ENCODE results near the gene RAD9B. TPM values are rescaled to one million over a fixed set of nuclear protein-coding genes. Genes with fewer than 3 reads are reported as not detected.
"Not testable (repeated sequence)": the region's sequence is repeated elsewhere in the genome, so short reads cannot be mapped to it uniquely, and the experiment has no call there.

RAD9B gene
- total RNA-seq (2014; rRNA removed; shearing (Covaris generic)): 0.41 TPM in 1 of 2 replicates, not detected in the other

DNA sequence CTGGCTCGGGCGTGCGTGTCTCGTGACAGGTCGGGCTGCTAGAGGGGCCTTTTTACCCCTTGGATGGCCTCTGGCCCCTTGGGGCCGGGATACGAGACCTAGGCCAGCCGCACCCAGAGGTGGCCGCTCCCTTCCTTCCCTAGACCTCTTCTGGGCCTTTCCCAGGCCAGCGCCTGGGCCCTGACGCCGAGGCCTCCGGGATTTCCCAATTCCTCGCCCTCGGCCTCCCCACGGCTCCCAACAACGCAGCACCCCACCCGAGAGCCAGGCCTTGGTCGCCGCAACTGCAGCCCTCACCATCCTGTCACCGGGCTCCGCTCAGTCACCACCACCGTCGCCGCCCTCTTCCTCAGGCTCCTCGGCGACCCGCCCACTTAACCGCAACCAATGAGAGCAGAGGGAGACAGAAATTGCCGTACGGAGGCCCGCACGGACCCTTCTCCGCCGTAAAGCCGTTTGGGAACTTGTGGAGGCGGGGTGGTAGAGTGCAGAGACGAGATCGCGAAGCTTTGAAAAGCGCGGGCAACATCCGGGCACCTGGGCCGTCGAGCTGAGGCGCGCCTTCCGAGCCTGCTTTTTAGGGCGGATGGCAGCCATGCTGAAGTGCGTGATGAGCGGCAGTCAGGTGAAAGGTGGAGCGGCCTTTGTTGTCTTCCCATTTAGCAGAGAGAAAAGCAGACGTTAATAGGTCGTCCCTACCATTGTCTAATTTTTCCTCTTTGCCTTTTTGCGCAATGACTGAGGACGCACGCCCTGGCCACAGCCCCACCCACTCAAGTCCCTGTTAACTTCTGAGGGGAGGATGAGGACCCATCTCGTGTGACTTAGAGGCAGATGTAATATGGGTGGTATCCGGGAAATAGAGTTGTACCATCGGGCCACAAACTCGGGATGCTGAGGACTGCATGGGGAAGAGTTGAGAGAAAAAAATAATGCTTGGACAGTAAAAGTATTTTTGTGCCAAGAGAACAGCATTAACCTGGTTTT is at the start of gene RAD9B, which contains the start of gene VPS29:
Gene RAD9B, plus strand, starts transcription at position 580 of the 987 bp plus-strand sequence. Its CDS starts 7 bp downstream, at position 587.
Gene VPS29, minus strand, starts transcription at position 360 of the 987 bp plus-strand sequence. Its CDS starts 60 bp downstream, at position 300.
- DNase-seq (ENCODE audit: low spot score): peak; percentile 96
- in situ Hi-C loops (cut with HindIII; ENCODE audit: low sequenced_read_pairs): loop anchor here (5.0 kb wide), 1 partner anchor 35 kb away; the partner anchor contains the start of genes FAM216A and GPN3

DNA sequence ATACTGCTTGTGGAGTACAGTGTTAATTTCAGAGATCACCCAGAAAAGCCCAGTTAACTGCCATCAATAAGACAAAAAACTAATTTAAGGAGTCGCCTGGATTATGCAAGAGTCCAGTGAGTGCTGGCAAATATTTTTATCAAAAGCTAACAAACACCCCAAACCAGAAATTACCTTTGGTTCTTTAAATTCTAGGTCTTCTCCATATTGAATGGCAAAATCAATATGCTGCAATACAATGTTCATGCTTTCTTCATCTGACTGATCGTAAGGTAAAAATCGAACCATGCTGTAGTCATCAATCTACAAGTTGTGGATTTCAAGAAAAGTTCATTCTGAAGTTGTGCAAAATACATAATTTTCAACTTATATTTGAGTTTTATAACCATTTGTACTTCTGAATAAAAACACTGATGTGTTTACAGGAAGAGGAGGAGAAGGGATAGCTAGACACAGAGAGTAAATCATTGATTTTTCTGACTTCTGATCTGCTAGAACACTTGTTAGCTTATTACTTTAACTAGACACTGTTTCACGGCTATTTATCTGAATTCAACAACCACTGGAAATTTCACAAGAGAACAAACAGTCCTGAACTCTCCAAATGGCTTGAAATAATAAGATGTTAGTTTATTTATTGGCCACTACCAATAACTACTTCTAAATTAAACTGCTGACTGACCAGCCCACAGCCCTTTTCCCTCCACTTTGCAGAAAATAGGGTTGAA is 48.4 kb upstream of the RAD9B start:
- in situ Hi-C loops (cut with HindIII; ENCODE audit: low sequenced_read_pairs): no loop called here
- DNase-seq (ENCODE audit: low spot score): no peak

DNA sequence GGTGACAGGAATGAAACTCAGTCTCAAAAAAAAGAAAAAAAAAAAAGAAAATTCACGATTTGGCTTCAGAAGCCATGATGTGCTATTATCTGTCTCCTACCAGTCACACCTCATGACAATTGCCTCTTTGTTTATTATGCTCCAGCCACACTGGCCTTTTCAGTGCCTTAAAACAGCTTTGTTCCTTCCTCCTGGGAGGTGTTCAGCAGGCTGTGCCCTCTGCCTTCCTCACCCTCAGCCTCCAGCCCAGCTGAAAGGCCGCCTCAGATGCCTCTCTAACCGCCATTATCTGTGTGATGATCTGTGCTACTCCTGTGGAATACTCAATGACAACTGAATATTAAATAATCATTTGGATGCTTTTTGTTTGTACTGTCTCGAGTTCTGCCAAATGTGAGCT is 43.4 kb upstream of the RAD9B start:
- no peak for DNase-seq (ENCODE audit: low spot score)
- in situ Hi-C loops (cut with HindIII; ENCODE audit: low sequenced_read_pairs): no loop called here

DNA sequence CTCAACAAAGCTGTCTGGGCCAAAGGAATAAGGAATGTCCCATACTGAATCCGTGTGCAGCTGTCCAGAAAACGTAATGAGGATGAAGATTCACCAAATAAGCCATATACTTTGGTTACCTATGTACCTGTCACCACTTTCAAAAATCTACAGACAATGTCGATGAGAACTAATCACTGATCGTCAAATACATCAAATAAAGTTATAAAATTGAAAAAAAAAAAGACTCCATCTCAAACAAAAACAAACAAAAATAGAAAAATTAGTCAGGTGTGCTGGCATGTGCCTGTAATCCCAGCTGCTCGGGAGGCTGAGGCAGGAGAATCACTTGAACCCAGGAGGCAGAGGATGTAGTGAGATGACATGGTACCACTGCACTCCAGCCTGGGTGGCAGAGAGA is 40.9 kb upstream of the RAD9B start:
- in situ Hi-C loops (cut with HindIII; ENCODE audit: low sequenced_read_pairs); DNase-seq (ENCODE audit: low spot score): not testable (repeated sequence)

DNA sequence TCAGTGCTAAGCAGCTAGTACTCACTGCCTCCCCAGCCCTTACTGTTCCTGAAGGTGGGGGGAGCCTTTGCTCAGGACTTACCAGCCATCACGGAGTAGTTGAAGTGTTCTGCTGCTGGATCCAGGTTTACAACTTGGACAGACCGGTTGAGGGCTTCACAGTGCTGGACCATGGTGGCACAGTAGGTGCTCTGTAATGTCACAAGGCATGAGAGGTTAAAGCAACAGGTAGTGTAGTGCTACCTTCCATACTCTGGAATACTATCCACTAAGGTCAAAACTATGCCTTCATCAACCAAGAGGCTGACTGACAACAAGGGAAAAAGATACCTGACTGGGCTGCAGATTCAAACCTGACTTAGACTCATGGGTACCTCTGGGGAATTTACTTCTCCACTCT is 37.1 kb upstream of the RAD9B start:
- in situ Hi-C loops (cut with HindIII; ENCODE audit: low sequenced_read_pairs): loop anchor here (5.0 kb wide), 1 partner anchor 37 kb away; the partner anchor contains the start of genes RAD9B and VPS29
- no peak for DNase-seq (ENCODE audit: low spot score)

DNA sequence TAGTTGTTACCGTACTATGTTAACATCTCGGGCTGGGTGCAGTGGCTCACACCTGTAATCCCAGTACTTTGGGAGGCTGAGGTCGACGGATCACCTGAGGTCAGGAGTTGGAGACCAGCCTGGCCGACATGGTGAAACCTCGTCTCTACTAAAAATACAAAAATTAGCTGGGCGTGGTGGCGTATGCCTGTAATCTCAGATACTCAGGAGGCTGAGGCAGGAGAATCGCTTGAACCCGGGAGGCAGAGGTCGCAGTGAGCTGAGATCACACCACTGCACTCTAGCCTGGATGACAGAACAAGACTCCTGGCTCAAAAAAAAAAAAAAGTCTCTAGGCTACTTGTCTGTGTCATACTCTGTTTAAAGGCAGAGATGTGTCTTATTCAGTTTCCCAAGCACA is 36.4 kb upstream of the RAD9B start:
- in situ Hi-C loops (cut with HindIII; ENCODE audit: low sequenced_read_pairs): loop anchor here (5.0 kb wide), 1 partner anchor 37 kb away; the partner anchor contains the start of genes RAD9B and VPS29
- not testable (repeated sequence) for DNase-seq (ENCODE audit: low spot score)

DNA sequence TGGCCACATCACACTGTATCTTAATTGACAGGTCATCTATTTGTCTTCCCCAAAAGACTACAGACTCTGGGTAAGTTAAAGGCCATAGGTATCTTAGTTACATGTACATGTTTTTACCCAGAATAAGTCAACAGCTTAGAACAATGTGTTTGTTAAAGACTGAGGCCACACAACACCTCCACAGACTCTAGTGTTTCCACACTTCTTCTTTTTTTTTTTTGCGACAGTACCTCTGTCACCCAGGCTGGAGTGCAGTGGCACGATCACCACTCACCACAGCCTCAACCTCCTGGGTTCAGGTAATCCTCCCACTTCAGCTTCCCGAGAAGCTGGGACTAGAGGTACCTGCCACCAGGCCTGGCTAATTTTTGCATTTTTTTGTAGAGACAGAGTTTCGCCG is 35.3 kb upstream of the RAD9B start:
- DNase-seq (ENCODE audit: low spot score): no peak
- in situ Hi-C loops (cut with HindIII; ENCODE audit: low sequenced_read_pairs): loop anchor here (5.0 kb wide), 1 partner anchor 36 kb away; the partner anchor contains the start of genes RAD9B and VPS29

DNA sequence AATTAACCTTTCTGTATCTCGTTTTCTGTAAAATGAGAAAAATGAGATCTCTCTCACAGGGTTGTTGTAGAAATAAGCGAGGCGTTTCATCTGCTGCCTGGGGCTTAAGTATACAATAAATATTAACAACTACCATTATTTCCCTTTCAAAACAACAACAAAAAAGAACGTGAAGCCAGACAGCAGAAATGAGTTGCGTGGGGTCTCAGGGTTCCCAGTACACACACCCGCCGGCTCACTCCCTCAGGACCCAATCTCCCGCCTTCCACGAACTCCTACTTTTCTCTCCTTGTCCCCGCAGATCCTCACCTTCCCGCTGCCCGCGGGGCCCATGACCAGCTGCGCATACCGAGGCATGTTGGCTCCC is 34.3 kb upstream of the RAD9B start:
- DNase-seq (ENCODE audit: low spot score): no peak
- in situ Hi-C loops (cut with HindIII; ENCODE audit: low sequenced_read_pairs): loop anchor here (5.0 kb wide), 1 partner anchor 34 kb away; the partner anchor contains the start of genes RAD9B and VPS29

DNA sequence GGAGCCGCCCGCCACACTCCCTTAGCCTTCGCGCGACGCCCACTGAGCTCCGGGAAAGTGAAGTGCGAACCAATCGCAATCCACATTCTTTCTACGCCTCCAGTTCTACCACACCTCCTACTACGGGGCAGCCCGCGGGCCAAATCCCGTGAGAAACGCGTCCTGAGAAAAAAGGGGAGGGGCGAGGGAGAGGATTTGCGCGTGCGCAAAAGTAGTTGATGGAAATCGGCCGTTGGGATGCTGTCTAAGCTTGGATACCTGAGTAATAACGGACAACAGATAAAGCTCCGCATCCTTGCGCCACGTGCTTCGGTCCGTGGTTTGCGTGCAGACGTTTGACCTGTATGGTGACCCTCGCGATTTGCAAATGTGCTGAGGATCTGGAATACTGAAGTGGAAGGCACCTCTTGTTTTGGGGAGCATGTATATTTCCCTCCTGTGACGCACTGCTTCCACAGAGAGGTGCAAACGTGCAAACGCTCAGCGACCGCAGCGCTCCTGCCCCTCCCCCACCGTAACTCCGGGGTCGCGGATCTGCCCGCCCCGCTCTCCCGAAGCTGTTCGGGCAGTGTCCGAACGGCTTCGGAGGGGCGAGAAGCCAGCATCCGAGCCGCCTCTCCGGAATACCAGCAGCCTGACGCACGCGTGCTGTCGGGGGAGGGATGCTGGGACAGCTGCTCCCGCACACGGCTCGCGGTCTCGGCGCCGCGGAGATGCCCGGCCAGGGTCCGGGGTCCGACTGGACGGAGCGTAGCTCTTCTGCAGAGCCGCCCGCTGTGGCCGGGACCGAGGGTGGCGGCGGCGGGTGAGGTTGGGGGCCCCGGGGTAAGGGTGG is 33.7 kb upstream of the RAD9B start, which contains the start of the genes FAM216A and GPN3:
Gene FAM216A, plus strand, starts transcription at position 632 of the 835 bp plus-strand sequence. Its CDS starts 31 bp downstream, at position 663.
Gene GPN3, minus strand, starts transcription at position 44 of the 835 bp plus-strand sequence. CDS start 54 bp downstream, outside the sequence.
- in situ Hi-C loops (cut with HindIII; ENCODE audit: low sequenced_read_pairs): loop anchor here (5.0 kb wide), 1 partner anchor 34 kb away; the partner anchor contains the start of genes RAD9B and VPS29
- DNase-seq (ENCODE audit: low spot score): peak; percentile 99

DNA sequence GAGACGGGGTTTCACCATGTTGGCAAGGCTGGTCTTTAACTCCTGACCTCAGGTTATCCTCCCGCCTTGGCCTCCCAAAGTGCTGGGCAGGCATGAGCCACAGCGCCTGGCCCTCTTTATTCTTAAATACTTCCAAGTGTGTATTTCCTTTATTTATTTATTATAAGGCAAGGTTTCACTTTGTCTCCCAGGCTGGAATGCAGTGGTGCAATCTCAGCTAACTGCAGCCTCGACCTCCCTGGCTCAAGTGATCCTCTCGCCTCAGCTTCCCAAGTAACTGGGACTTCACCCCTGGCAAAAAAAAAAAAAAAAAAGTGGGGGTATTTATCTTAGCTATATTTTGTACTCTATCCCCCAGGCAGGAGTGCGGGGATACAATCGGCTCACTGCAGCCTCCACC is 26.7 kb upstream of the RAD9B start:
- in situ Hi-C loops (cut with HindIII; ENCODE audit: low sequenced_read_pairs): no loop called here
- DNase-seq (ENCODE audit: low spot score): no peak

DNA sequence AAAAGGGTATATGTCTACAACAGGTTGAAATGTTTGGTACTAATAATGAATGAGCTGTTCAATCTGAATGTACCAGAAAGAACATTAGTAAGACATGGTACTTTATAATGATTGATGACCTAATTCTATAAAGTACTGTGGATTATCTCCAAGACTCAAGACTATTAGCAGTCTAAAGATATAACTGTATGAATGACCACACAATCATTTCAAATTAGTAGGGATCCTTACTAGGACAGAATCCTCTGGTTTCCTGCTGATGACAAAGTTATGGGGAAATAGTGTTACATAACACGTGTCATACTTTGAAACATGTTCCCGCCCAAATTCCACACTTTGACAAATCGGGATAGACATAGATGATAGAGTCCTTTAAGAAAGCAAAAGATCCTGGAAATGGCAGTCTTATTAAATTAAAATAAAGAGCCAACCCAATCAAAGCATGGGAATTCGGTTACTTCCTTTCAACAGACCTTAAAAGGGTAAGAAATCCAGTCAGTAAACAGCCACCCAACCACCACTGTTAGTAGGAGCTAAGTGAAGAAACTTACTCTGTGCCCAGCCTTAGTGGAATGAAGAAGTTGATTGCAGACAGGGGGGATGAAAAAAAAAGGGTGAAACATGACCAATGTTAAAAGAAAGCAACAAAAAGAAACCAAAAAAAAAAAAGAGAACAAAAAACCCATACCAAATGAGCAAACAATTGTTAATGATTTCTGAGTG is 3.0 kb upstream of the RAD9B start:
- DNase-seq (ENCODE audit: low spot score): no peak
- in situ Hi-C loops (cut with HindIII; ENCODE audit: low sequenced_read_pairs): no loop called here

DNA sequence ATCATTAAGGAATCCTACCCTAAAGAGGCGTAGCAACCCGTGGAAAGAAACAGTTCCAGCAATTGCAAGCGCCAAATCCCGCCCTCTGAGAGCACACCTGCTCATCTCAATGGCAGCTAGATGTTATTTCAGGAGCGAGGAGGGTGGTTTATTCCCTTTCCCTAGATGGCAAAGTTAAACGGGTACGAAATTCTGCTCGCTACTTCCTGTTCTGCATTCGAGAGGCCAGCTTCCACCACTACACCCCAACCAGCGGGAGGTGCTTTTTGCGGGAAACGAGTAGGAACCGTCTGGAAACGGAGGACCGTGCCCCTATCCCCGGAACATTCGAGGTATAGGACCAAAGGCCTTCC is 756 bp upstream of the RAD9B start:
- in situ Hi-C loops (cut with HindIII; ENCODE audit: low sequenced_read_pairs): loop anchor here (5.0 kb wide), 1 partner anchor 34 kb away; the partner anchor contains the start of genes FAM216A and GPN3
- DNase-seq (ENCODE audit: low spot score): peak; percentile 55

DNA sequence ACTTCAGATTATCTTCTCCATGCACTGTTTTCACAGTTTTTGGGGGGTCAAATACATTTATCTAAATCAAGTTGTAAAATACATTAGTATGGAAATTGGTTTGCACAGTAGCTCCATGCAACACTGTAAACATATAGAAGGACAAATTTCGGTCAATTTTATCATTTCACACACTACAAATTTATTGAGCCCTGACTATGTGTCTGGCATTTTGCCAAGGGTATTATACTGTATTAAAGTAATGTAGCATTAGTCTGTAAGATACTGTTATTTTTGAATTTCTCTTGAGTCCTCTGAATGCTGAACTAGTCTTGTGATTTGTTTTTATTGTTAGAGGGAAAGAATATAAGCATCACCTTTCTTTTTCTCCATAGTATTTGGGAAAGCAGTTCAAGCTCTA is 1.3 kb downstream of the RAD9B start:
- in situ Hi-C loops (cut with HindIII; ENCODE audit: low sequenced_read_pairs): loop anchor here (5.0 kb wide), 1 partner anchor 36 kb away; the partner anchor contains the start of genes FAM216A and GPN3
- DNase-seq (ENCODE audit: low spot score): no peak

DNA sequence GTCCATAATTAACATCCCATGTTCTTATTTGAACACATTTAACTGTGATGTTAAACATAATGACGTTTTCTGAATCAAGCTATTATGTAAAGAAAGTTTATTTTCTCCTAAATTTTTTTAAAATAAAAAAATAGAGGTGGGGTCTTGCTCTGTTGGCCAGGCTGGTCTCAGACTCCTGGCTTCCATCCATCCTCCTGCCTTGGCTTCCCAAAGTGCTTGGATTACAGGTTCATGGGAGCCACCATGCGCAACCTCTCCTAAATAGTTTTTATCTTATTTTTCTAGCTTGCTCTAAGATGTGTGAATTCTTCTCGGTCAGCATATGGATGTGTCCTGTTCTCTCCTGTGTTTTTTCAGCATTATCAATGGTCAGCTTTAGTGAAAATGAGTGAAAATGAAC is 3.2 kb downstream of the RAD9B start:
- DNase-seq (ENCODE audit: low spot score): no peak
- in situ Hi-C loops (cut with HindIII; ENCODE audit: low sequenced_read_pairs): no loop called here

DNA sequence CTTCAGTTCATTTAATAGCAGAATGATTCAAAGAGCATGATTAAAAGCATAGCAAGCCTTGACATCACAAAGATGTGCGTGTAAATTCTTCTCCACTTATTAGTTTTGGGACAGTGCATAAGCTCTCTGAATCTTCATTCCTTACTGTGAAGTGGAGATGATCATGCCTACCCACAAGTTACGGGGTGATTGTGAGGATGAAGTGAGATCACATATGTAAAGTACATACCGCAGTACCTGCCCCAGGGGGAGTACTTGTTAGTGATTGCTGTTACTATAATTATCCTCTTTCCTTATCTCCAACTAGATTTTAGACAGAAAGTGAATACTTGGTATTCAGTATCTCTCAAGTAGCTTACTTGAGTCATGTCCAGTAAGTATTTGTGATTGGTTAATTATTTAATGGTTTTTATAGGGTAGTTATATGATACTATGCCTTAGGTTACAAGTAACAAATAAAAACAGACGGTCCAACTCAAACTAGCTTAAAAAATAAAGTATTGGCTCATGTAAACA is 6.0 kb downstream of the RAD9B start:
- in situ Hi-C loops (cut with HindIII; ENCODE audit: low sequenced_read_pairs): no loop called here

DNA sequence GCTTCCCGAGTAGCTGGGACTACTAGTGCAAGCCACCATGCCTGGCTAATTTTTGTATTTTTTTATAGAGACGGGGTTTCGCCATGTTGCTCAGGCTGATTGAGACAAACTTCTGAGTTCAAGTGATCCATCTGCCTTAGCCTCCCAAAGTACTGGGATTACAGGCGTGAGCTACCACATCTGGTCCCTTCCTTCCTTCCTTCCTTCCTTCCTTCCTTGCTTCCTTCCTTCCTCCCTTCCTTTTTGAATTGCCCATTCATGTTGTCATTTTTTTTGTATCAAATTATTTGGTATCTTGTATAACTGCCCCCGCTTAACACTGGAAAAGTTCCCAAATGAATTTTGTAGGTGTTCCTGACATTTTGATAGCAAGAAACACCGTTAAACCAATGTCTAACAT is 11.7 kb downstream of the RAD9B start:
- no peak for DNase-seq (ENCODE audit: low spot score)
- in situ Hi-C loops (cut with HindIII; ENCODE audit: low sequenced_read_pairs): no loop called here

More for the DNA sequence above, 6.0 kb downstream of the RAD9B start:
- no peak for DNase-seq (ENCODE audit: low spot score)

DNA sequence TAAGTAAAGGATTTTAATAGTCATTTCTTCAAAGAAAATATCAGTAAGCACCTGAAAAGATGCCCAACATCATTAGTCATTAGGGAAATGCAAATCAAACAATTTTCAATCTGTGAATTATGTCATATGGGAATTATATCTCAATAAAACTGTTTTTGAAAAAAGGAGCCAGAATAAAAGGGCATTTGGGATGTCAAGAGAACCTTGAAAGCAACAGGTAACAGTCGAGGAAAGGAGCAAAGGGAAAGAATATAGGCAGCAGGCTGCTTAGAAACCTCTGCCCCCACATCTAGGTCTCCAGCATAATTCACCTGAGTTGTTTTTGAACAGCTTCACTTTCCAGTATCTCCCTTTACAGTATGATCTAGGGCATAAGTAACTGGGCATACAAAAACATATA is 12.2 kb downstream of the RAD9B start:
- in situ Hi-C loops (cut with HindIII; ENCODE audit: low sequenced_read_pairs): no loop called here
- DNase-seq (ENCODE audit: low spot score): no peak
